ENCODE measurements around the gene SLC35F6. TPM values are rescaled to one million over a fixed set of nuclear protein-coding genes. Genes with fewer than 3 reads are reported as not detected.

SLC35F6 gene
- total RNA-seq, 1 experiment from 2014 or later = 67.3 TPM

DNA sequence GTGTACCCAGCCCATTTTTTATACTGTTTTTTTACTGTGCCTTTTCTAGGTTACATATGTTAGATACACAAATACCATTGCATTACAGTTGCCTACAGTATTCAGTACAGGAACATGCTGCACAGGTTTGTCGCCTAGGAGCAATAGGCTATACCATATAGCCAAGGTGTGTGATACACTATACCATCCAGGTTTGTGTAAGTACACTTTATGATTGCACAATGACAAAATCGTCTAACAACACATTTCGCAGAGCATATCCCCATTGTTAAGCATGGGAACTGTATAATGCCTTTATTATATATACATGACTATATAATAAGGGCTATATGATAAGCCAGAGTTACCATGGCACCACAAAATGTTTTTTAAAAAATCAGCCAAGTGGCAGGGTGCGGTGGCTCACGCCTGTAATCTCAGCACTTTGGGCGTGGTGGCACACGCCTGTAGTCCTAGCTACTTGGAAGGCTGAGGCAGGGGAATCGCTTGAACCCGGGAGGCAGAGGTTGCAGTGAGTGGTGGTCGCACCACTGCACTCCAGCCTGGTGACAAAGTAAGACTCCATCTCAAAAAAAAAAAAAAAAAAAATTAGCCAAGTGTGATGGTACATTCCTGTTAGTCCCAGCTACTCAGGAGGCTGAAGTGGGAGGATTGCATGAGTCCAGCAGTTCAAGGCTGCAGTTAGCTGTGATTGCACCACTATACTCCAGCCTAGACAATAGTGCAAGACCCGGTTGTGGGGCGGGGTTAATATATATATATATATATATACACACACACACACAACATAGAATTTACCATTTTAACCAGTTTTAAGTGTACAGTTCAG lies 19.0 kb downstream of the SLC35F6 start:
- Histone ChIP-seq H3K9me3 (ENCODE audit: control insufficient read depth, insufficient read depth, low read depth, low read length) (no peaks in the 10 kb centered on the region), H3K4me3 (ENCODE audit: low read depth in 2 of 2, low read length in 2 of 2) (no peak overlapping the region), H3K27ac (ENCODE audit: low read length) (no peak overlapping the region), H3K36me3 (ENCODE audit: control insufficient read depth, insufficient read depth, low read length) (peaks cover 5% of the 10 kb centered on the region), H3K4me1 (ENCODE audit: control insufficient read depth, insufficient read depth, low read length) (peaks cover 11% of the 10 kb centered on the region), H3K27me3 (ENCODE audit: control insufficient read depth, insufficient read depth, low read length) (no peaks in the 10 kb centered on the region)
- ATAC-seq (no peak), DNase-seq (ENCODE audit: low read depth, low spot score) (no peak)
- POLR2A ChIA-PET = no interaction called here
- in situ Hi-C loops (cut with HindIII; ENCODE audit: low pct_unique_long_range_greater_than_20kb, low sequenced_read_pairs) = no loop called here
- BruUV-seq (replicated peaks) = no TSS peak
- intact Hi-C loops (cut with micrococcal nuclease; ENCODE audit: unreplicated experiment) = no loop called here
- TF ChIP-seq REST (IDR thresholded peaks at IDR 0.05; ENCODE audit: insufficient read depth in 1 of 2, low read depth in 2 of 2, low read length in 1 of 2) (no peak), SIN3A (IDR thresholded peaks at IDR 0.05; ENCODE audit: borderline replicate concordance, insufficient read depth, low read depth, low read length) (no peak), TCF7L2 (IDR thresholded peaks at IDR 0.05; ENCODE audit: low read depth, low read length) (no peak), POLR2AphosphoS5 (IDR thresholded peaks at IDR 0.05; ENCODE audit: low read depth, low read length) (peak; percentile 63)
- TF ChIP-seq, protein P1, sequence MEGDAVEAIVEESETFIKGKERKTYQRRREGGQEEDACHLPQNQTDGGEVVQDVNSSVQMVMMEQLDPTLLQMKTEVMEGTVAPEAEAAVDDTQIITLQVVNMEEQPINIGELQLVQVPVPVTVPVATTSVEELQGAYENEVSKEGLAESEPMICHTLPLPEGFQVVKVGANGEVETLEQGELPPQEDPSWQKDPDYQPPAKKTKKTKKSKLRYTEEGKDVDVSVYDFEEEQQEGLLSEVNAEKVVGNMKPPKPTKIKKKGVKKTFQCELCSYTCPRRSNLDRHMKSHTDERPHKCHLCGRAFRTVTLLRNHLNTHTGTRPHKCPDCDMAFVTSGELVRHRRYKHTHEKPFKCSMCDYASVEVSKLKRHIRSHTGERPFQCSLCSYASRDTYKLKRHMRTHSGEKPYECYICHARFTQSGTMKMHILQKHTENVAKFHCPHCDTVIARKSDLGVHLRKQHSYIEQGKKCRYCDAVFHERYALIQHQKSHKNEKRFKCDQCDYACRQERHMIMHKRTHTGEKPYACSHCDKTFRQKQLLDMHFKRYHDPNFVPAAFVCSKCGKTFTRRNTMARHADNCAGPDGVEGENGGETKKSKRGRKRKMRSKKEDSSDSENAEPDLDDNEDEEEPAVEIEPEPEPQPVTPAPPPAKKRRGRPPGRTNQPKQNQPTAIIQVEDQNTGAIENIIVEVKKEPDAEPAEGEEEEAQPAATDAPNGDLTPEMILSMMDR (IDR thresholded peaks at IDR 0.05) = no peak
- CTCF ChIA-PET = no interaction called here

- ATAC-seq = no peak
- Histone ChIP-seq H3K9me3 (ENCODE audit: control insufficient read depth, insufficient read depth, low read depth, low read length) (no peaks in the 10 kb centered on the region), H3K27me3 (ENCODE audit: control insufficient read depth, insufficient read depth, low read length) (no peaks in the 10 kb centered on the region), H3K27ac (ENCODE audit: low read length) (peak overlapping the region; percentile 91), H3K4me3 (ENCODE audit: low read depth in 2 of 2, low read length in 2 of 2) (peak overlapping the region; percentile 59 to 69), H3K36me3 (ENCODE audit: control insufficient read depth, insufficient read depth, low read length) (peaks cover 5% of the 10 kb centered on the region), H3K4me1 (ENCODE audit: control insufficient read depth, insufficient read depth, low read length) (peaks cover 11% of the 10 kb centered on the region)
- no peak for DNase-seq (ENCODE audit: low read depth, low spot score)
- in situ Hi-C loops (cut with HindIII; ENCODE audit: low pct_unique_long_range_greater_than_20kb, low sequenced_read_pairs) = no loop called here
- intact Hi-C loops (cut with micrococcal nuclease; ENCODE audit: unreplicated experiment) = no loop called here
- no TSS peak for BruUV-seq (replicated peaks)
- ChIA-PET CTCF (no interaction called here), POLR2A (no interaction called here)
- TF ChIP-seq TCF7L2 (IDR thresholded peaks at IDR 0.05; ENCODE audit: low read depth, low read length) (no peak), POLR2AphosphoS5 (IDR thresholded peaks at IDR 0.05; ENCODE audit: low read depth, low read length) (no peak), SIN3A (IDR thresholded peaks at IDR 0.05; ENCODE audit: borderline replicate concordance, insufficient read depth, low read depth, low read length) (no peak), REST (IDR thresholded peaks at IDR 0.05; ENCODE audit: insufficient read depth in 1 of 2, low read depth in 2 of 2, low read length in 1 of 2) (no peak)
- TF ChIP-seq, protein P1 (IDR thresholded peaks at IDR 0.05) = no peak
These were observed 20.6 kb downstream of the SLC35F6 start for GRCh38 chr2:26784570-26785234.
